BLaER1 (cell line): ENCODE results near the gene GAS2.
A peak's percentile ranks its signal among the peaks of the same experiment; 100 is the strongest.

Source experiments
- H3K27ac ChIP-seq: shearing (Covaris generic); formaldehyde crosslinking; 2 replicates; pipeline ENCODE4 v1.8.1; 2022
- H3K27me3 ChIP-seq: shearing (Covaris generic); formaldehyde crosslinking; 2 replicates; pipeline ENCODE4 v1.8.1; 2022
- H3K36me3 ChIP-seq: shearing (Covaris generic); formaldehyde crosslinking; 2 replicates; pipeline ENCODE4 v1.8.1; 2022
- H3K4me1 ChIP-seq: shearing (Covaris generic); formaldehyde crosslinking; 2 replicates; pipeline ENCODE4 v1.8.1; 2022
- H3K4me2 ChIP-seq: shearing (Covaris generic); formaldehyde crosslinking; 2 replicates; pipeline ENCODE4 v1.8.1; 2022
- H3K4me3 ChIP-seq: shearing (Covaris generic); formaldehyde crosslinking; 2 replicates; pipeline ENCODE4 v1.8.1; 2022
- H3K9ac ChIP-seq: shearing (Covaris generic); formaldehyde crosslinking; 2 replicates; pipeline ENCODE4 v1.8.1; 2022
- H3K9me3 ChIP-seq: shearing (Covaris generic); formaldehyde crosslinking; 2 replicates; pipeline ENCODE4 v1.8.1; 2022
- H4K20me1 ChIP-seq: shearing (Covaris generic); formaldehyde crosslinking; 2 replicates; pipeline ENCODE4 v1.8.1; 2022
- Cebpa-rat ChIP-seq: shearing (Covaris generic); IDR thresholded peaks from 2 replicates; pipeline ENCODE4 v1.8.1; 2022

The GAS2 gene

DNA sequence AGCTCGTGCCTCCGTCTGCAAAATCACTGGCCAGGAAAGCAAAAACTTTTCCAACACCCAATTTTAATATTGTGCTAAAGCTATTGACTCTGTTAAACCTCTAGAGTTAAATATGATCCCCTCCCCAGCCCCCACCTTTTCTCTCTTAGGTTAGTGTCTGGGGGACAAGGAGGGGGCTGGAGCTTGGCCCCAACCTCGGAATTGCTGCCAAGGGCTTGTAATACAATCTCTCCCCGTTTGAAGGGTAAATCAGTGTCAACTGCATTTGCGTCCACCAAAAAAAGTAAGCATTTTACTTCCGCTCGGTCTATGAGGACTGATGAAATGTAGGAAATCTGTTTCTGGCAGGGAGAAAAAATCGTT, at the start of gene GAS2:
Gene GAS2 (plus strand): TSS at position 287 of the 363 bp plus-strand sequence. CDS start 8,259 bp downstream, outside the sequence.
- Histone ChIP-seq H3K27me3 (no peaks in the 10 kb centered on the region), H3K4me1 (peaks cover 7% of the 10 kb centered on the region; the same call in 1 of the 2 replicates), H3K4me3 (no peak within 1 kb of the TSS), H3K27ac (no peak within 1 kb of the TSS), H3K4me2 (no peak within 1 kb of the TSS), H3K9ac (no peak within 1 kb of the TSS), H4K20me1 (no peaks in the 10 kb centered on the region), H3K9me3 (peaks cover 5% of the 10 kb centered on the region; the same call in 1 of the 2 replicates), H3K36me3 (no peaks in the 10 kb centered on the region)
- no peak for TF ChIP-seq Cebpa-rat

DNA sequence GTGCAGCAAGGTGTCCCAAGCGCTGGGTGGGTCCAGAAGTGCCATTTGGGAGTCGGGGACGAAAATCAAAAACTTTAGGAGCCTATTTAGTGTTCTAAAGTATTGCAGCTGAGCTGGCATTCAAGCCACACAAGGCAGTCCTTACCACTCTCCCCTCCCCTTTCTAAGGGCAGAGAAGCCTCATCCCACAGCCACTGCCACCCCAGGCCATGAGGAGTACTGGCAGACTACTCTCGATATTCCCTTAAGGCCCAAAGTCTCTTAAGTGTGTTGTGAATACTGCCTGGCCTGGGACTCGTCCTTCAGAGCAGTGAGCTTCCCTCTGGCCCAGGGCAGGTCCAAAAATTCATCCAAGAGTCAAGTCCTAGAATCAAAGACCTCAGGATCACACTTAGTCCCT, 48.5 kb upstream of the GAS2 start:
- Histone ChIP-seq H3K36me3 (peaks cover 11% of the 10 kb centered on the region), H3K27me3 (no peaks in the 10 kb centered on the region), H3K9me3 (0 out of 2 replicates have a peak, but pooled peaks cover 5% of the 10 kb centered on the region), H3K4me3 (no peak overlapping the region), H3K4me1 (peaks cover 2% of the 10 kb centered on the region; the same call in 1 of the 2 replicates), H3K27ac (no peak overlapping the region), H3K4me2 (no peak overlapping the region), H4K20me1 (peaks cover under 1% of the 10 kb centered on the region; the same call in 1 of the 2 replicates), H3K9ac (no peak overlapping the region)
- no peak for TF ChIP-seq Cebpa-rat

DNA sequence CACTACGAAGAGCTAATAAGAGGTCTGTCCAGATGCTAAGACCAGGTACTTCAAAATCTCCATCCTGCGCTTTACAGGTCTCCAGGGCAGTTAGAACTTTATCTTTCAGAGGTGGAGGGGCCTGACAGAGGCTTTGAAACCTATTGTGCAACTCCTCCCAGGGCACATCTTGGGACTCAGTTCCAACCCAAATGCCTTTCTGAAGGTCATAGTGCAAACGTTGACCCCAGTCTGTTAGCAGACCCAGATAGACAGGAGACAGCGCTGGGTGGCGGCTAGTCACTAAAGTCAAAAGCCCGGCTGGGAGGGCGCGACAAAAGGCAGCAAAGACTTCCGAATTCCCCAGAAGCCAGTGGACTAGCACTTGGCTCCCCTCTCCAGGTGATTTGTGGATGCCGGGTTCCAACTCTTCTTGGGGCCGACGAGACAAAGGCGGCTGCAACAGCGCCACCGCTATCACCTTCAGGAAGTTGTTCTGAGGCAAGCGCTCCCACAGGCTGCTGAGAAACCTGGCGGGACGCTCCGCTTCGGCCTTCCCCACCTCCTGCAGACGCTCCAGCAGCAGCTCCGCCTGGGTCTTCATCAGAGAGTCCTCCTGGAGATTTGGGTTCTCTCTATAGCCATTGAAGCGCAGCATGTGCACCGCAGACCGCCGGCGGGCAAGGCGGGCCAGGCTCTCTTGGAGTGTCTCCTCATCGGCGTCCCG, 41.5 kb upstream of the GAS2 start:
- peak overlapping the region; percentile 81 for H3K4me3 ChIP-seq
- peak overlapping the region; percentile 92 for H3K4me2 ChIP-seq
- H3K36me3 ChIP-seq, result peaks cover 9% of the 10 kb centered on the region
- no peaks in the 10 kb centered on the region for H3K27me3 ChIP-seq
- peaks cover 12% of the 10 kb centered on the region; the same call in 1 of the 2 replicates for H4K20me1 ChIP-seq
- peak overlapping the region; percentile 94 for H3K27ac ChIP-seq
- peaks cover 22% of the 10 kb centered on the region for H3K4me1 ChIP-seq
- peak overlapping the region; percentile 91 for H3K9ac ChIP-seq
- H3K9me3 ChIP-seq, result 0 out of 2 replicates have a peak, but pooled peaks cover 3% of the 10 kb centered on the region
- peak; percentile 53; the same call in 1 of the 2 replicates for TF ChIP-seq Cebpa-rat

DNA sequence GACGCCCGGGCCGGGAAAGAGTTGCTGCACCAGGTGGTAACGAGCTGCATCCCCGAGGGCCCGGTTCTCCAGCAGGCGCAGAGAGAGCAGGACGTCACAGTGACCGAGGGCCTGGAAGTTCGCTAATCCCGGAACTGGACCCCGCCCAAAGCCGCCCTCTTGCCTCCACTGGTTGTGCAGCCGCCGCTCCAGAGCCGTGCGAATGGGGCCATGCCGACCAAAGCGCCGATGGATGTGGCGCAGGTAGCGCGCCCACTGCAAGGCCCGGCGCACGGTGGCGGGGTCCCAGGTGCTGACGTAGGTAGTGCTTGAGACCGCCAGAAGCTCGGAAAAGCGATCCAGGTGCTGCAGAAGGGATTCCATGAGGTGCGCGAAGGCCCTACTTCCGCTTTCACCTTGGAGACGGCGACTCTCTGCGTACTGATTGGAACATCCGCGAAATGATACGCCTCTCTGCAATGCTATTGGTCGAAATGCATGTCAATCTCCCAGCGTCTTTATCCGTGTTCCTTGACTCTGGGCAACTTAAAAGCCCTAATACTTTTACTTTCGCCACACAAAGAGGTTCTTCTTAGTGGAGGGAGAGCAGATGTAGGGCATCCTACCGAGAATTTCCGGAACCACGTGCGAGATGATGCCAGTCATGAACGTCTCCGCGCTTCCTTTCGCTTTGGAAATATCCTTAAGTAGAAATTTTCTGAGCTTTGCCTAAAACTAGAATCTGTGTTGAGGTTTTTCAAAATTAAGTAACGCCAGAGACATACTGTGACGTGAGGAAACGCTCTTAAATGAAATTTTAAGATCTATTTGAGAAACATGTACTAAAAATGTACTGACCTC, 40.7 kb upstream of the GAS2 start, which contains the start of gene FANCF:
Gene FANCF (minus strand): TSS at position 376 of the 840 bp plus-strand sequence. CDS start 13 bp downstream, at position 363.
- H3K27ac ChIP-seq, result peak within 1 kb of the TSS; percentile 94
- H3K4me3 ChIP-seq, result peak within 1 kb of the TSS; percentile 81
- H4K20me1 ChIP-seq, result peaks cover 12% of the 10 kb centered on the region; the same call in 1 of the 2 replicates
- H3K4me1 ChIP-seq, result peaks cover 22% of the 10 kb centered on the region
- peak within 1 kb of the TSS; percentile 91 for H3K9ac ChIP-seq
- TF ChIP-seq Cebpa-rat, result no peak
- peak within 1 kb of the TSS; percentile 92 for H3K4me2 ChIP-seq
- H3K9me3 ChIP-seq, result no peaks in the 10 kb centered on the region
- peaks cover 6% of the 10 kb centered on the region; the same call in 1 of the 2 replicates for H3K36me3 ChIP-seq
- H3K27me3 ChIP-seq, result no peaks in the 10 kb centered on the region

DNA sequence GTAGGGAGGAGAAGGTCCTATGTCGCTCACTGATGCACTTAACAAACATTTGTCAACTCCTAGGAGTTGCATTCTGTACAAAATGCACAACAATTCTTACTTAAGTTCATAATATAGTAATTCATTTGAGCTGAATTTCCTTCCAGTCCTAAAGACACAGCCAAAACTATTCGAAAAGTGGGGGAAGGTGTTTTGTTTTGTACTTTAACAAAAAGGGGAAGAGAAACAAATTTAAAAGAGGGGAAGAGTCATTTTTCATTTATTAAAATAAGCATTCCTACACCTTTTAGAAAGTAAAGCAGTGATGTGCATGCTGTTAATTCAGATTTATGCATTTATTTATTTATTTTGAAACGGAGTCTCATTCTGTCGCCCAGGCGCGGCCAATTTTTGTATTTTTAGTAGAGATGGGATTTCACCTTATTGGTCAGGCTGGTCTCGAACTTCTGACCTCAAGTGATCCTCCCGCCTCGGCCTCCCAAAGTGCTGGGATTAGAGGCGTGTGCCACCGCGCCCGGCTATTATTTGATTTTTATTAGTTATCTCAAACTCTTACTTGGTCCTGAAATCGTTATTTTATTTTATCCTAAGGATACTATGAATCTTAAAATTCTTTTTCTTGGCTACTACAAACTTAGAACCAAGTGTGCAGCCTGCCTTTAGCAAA, 39.7 kb upstream of the GAS2 start:
- H3K9ac ChIP-seq, result no peak overlapping the region

DNA sequence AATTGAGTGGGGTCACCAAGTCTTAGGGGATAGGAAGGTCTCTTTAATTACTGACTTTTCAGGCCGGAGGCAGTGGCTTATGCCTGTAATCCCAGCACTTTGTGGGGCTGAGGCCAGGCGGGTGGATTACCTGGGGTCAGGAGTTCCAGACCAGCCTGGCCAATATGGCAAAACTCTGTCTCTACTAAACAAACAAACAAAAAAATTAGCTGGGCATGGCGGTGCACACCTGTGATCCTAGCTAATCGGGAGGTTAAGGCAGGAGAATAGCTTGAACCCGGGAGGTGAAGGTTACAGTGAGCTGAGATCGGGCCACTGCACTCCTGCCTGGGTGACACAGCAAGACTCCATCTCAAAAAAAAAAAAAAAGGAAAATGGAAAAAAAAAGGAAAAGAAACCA, 39.0 kb upstream of the GAS2 start:
- Histone ChIP-seq H3K4me1 (peaks cover 22% of the 10 kb centered on the region), H3K9me3 (no peaks in the 10 kb centered on the region), H3K27ac (no peak overlapping the region), H3K9ac (no peak overlapping the region), H3K27me3 (no peaks in the 10 kb centered on the region), H3K4me2 (no peak overlapping the region), H3K36me3 (no peaks in the 10 kb centered on the region), H3K4me3 (no peak overlapping the region), H4K20me1 (peaks cover 12% of the 10 kb centered on the region; the same call in 1 of the 2 replicates)
- TF ChIP-seq Cebpa-rat, result no peak

More for the DNA sequence above, 39.7 kb upstream of the GAS2 start:
- Histone ChIP-seq H4K20me1 (peaks cover 12% of the 10 kb centered on the region; the same call in 1 of the 2 replicates), H3K4me3 (peak overlapping the region; percentile 81; the same call in 1 of the 2 replicates), H3K4me2 (peak overlapping the region; percentile 92), H3K27ac (no peak overlapping the region), H3K9me3 (no peaks in the 10 kb centered on the region), H3K4me1 (peaks cover 22% of the 10 kb centered on the region), H3K36me3 (no peaks in the 10 kb centered on the region), H3K27me3 (no peaks in the 10 kb centered on the region)
- no peak for TF ChIP-seq Cebpa-rat

DNA sequence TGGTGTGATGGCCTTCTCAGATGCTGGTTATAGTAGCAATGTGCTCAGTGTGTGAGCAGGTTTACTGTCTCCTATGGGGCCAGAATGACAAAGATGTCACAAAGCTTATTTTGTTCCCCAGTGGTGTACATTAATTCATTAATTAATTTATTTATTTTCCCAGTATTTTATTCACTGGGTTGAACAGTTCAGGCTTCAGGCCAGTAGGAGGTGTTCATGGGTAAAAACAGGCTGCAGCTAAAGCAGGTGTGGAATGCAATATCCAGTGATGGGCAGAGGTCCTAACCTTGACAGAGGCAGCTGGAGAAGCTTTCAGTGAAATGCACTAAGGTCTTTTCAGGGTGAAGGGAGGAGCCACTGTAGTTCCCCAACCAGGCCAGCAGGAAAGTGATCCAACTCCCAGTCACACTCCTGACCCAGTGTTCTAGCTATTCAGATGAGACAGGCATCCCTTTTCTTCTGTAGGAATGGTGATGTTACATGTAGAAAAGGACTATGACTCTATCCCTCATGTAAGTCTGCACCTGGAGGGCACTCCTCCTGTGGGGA, 33.0 kb upstream of the GAS2 start:
- H4K20me1 ChIP-seq, result no peaks in the 10 kb centered on the region
- no peak overlapping the region for H3K27ac ChIP-seq
- H3K9ac ChIP-seq, result no peak overlapping the region
- TF ChIP-seq Cebpa-rat, result no peak
- no peak overlapping the region for H3K4me2 ChIP-seq
- no peaks in the 10 kb centered on the region for H3K9me3 ChIP-seq
- peaks cover 6% of the 10 kb centered on the region; the same call in 1 of the 2 replicates for H3K4me1 ChIP-seq
- no peaks in the 10 kb centered on the region for H3K36me3 ChIP-seq
- H3K4me3 ChIP-seq, result no peak overlapping the region
- no peaks in the 10 kb centered on the region for H3K27me3 ChIP-seq

DNA sequence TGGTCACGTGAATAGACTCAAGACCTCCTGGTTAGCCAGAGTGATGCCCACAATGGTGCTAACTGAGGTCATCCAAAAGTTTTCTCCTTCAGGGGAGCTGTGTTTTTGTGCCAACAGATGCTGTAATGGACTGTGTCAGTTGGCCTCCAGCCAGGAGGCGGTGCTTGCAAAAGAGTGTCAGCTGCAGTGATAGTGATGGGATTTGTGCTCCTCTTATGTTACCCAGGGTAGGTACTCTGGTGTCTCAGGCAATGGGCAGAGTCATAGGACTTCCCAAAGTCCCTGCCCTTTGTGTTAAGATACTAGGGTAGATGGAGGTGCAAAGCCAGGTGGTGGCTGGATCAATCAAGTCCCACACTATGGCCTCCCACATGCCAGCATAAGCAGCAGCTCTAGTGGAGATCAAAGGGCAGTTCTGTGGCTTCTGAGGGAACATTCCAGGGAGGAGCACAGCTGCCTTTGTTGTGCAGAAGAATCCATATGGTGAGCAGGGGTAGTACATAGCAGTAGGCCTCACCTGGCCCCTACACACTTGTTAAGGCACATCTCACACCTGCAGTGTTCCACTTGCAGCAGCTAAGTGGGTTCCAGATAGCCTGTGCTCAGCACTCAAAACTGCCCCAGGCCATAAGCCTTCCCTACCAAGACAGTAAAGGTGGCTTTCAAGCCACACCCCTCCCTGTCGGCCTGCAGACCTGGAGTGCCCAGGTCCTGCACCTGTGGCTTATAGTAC, 31.3 kb upstream of the GAS2 start:
- H3K9ac ChIP-seq, result no peak overlapping the region
- no peak for TF ChIP-seq Cebpa-rat
- no peaks in the 10 kb centered on the region for H3K27me3 ChIP-seq
- H4K20me1 ChIP-seq, result no peaks in the 10 kb centered on the region
- no peak overlapping the region for H3K4me2 ChIP-seq
- H3K36me3 ChIP-seq, result no peaks in the 10 kb centered on the region
- H3K4me3 ChIP-seq, result no peak overlapping the region
- H3K9me3 ChIP-seq, result no peaks in the 10 kb centered on the region
- H3K27ac ChIP-seq, result no peak overlapping the region
- H3K4me1 ChIP-seq, result peaks cover 6% of the 10 kb centered on the region; the same call in 1 of the 2 replicates
